Ascending aorta (tissue), 2 donors: ENCODE measurements around the gene GH2. TPM values are rescaled to one million over a fixed set of nuclear protein-coding genes. Genes with fewer than 3 reads are reported as not detected.
A peak's percentile ranks its signal among the peaks of the same experiment; 100 is the strongest.

Experiments used
- DNase-seq, 2 donors: peaks; one replicate each; pipeline ENCODE4 v3.0.0-alpha.2; 2019; ENCODE audit warnings: low spot score in 2 of 2
- H3K27ac ChIP-seq, 2 donors: fragments of 200-600 bp; sonication (generic); one replicate each; pipeline ENCODE4 v1.5.1; 2016 to 2017; ENCODE audit warnings: mild to moderate bottlenecking in 1 of 2
- H3K27me3 ChIP-seq: fragments of 200-600 bp; sonication (generic); one replicate; pipeline ENCODE4 v1.5.1; 2017
- H3K36me3 ChIP-seq, 2 donors: fragments of 200-600 bp; sonication (generic); one replicate each; pipeline ENCODE4 v1.5.1; 2016
- H3K4me1 ChIP-seq, 2 donors: fragments of 200-600 bp; sonication (generic); one replicate each; pipeline ENCODE4 v1.5.1; 2016 to 2017; ENCODE audit warnings: mild to moderate bottlenecking in 1 of 2
- H3K4me3 ChIP-seq, 2 donors: fragments of 200-600 bp; sonication (generic); one replicate each; pipeline ENCODE4 v1.5.1; 2016 to 2017; ENCODE audit warnings: mild to moderate bottlenecking in 1 of 2
- H3K9me3 ChIP-seq, 2 donors: fragments of 200-600 bp; sonication (generic); one replicate each; pipeline ENCODE4 v1.5.1; 2016
- intact Hi-C: fragments of 100-400 bp; cut with DNase I; formaldehyde crosslinking; loops from one replicate; pipeline ENCODE4 v1.15.1; 2023
- total RNA-seq: library from RNA; depleted of rRNA; stranded (reverse); fragments of >200 nt; gene quantifications from one replicate; pipeline ENCODE4 v1.1.0, GENCODE V29; 2016
- TF ChIP-seq, protein P1 (sequence below), 3 experiments: fragments of 200-600 bp in 2 of 3; fragments of 450-650 bp in 1 of 3; sonication (generic) in 2 of 3; IDR thresholded peaks; one replicate each; pipeline ENCODE4 v1.5.1; 2016 to 2019; ENCODE audit warnings: antibody characterized with exemption in 3 of 3, mild to moderate bottlenecking in 1 of 3, moderate library complexity in 1 of 3

The GH2 gene
- total RNA-seq: not detected

DNA sequence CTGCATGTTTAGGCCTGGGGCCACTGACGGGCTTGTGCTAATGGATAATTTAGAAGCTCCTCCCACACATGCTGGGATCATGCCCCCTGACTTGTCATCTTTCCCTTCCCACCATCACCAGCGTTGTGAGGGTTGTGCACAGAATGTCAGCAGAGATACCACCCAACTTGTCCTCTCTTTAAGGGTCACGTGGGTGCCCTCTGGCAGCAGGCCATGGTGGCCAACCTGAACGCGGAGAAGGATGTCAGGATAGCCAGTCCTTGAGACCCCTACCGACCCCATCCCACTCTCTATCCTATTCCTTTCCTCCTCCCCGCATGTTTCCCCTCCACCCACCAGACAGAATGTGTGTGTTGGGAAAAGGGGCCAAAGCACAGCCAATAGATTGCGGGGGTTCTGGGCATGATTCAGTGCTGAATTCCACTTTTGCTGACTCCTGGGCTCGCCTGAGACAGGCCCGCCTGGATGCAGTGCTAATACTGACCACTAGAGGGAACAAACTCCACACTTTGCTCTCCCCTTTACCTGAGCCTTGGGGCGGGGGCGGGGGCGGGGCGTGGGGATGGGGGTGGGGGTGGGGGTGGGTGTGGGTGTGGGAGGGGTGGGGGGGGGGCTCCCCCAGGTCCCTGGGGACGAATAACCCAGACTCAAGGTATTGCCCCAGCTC is at the start of gene GH2:
TSS of gene GH2 (minus strand) at position 10 of the 667 bp plus-strand sequence. CDS start 143 bp downstream, outside the sequence.
- no peaks in the 10 kb centered on the region for H3K36me3 ChIP-seq
- no peak within 1 kb of the TSS for H3K4me3 ChIP-seq
- no peak within 1 kb of the TSS for H3K27ac ChIP-seq
- TF ChIP-seq, protein P1, sequence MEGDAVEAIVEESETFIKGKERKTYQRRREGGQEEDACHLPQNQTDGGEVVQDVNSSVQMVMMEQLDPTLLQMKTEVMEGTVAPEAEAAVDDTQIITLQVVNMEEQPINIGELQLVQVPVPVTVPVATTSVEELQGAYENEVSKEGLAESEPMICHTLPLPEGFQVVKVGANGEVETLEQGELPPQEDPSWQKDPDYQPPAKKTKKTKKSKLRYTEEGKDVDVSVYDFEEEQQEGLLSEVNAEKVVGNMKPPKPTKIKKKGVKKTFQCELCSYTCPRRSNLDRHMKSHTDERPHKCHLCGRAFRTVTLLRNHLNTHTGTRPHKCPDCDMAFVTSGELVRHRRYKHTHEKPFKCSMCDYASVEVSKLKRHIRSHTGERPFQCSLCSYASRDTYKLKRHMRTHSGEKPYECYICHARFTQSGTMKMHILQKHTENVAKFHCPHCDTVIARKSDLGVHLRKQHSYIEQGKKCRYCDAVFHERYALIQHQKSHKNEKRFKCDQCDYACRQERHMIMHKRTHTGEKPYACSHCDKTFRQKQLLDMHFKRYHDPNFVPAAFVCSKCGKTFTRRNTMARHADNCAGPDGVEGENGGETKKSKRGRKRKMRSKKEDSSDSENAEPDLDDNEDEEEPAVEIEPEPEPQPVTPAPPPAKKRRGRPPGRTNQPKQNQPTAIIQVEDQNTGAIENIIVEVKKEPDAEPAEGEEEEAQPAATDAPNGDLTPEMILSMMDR (IDR thresholded peaks at IDR 0.05): peak; percentile 26 to 63 (median 63)
- no peaks in the 10 kb centered on the region for H3K4me1 ChIP-seq
- intact Hi-C loops: no loop called here
- no peaks in the 10 kb centered on the region for H3K9me3 ChIP-seq
- DNase-seq: no peak
- no peaks in the 10 kb centered on the region for H3K27me3 ChIP-seq

DNA sequence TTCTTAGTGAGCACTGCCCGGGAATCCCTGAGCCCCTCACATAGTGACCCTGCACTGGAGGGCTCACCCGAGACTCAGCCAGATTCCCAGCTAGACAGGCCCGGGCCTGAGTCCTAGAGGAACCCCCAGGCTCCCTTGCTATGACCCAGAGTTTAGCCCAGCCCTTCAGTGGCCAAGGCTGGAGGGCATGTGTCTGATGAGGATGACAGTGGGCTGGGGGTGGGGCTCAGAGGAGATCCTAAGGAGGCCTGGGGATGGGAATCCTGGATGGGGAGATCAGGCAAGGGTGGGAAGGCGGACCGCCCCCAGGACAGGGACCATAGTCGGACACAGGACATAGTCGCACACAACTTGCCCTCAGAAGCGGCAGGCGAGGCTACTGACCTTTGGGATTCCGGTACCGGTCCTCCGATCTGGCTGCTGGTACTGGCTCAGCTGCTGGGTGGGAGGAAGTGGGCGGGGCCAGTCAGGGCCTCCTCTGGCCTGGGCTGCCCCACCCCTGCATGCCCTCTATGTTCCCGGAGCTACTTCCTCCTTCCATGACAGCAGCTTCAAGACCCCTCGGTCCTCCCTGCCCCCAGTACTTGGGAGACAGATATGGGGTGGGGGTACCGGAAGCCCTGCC is 49.3 kb upstream of the GH2 start:
- H3K27me3 ChIP-seq: no peaks in the 10 kb centered on the region
- no peaks in the 10 kb centered on the region for H3K4me1 ChIP-seq
- no peak overlapping the region for H3K4me3 ChIP-seq
- H3K36me3 ChIP-seq: no peaks in the 10 kb centered on the region
- no peaks in the 10 kb centered on the region for H3K9me3 ChIP-seq
- intact Hi-C loops: no loop called here
- TF ChIP-seq, protein P1 (IDR thresholded peaks at IDR 0.05): no peak
- DNase-seq: peak; percentile 32 to 79
- peak overlapping the region in 1 of 2 donors; percentile 33 for H3K27ac ChIP-seq

DNA sequence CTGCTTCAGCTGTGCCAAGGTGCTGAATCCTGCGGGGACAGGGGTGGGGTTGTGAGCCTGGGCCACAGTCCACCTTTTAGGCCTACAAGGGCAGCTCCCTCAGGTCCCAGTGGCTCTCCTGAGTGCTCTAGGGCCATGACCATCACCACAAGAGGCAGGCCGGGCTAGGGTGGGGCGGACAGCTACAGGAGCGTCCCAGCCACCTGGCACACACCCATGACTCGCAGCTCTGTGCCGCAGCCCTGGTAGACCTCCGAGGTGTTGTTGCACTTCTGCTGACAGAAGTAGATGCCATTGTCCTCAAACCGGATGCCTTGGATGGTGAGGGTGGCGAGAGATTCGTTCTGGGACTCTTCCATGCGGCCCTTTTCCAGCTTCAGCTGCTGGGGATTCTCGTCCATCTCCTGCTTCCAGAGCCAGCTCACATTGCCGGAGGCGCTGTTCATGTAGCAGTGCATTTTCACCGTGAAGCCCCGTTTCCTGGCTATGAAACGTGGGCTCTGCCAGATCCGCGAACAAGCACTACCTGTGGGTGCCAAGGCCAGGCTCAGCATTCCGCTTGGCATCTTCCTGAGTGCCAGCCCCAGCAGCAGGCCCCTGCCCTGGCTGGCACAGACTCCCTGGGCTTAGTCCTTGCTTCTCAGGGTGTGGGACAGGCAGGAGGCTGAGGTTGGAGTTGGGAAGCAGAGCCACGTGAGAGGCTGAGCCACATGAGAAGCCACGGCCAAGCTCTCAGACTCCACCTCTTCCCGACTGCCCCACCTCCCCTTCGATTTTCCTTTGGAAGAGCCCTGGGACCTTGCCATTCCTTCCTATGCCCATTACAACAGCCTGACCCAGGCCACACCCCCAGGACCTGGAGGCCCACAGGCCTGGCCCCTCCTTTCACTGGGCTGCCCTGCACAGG is 48.4 kb upstream of the GH2 start:
- Histone ChIP-seq H3K27ac (peak overlapping the region in 1 of 2 donors; percentile 4), H3K4me1 (no peaks in the 10 kb centered on the region), H3K4me3 (no peak overlapping the region), H3K9me3 (no peaks in the 10 kb centered on the region), H3K36me3 (no peaks in the 10 kb centered on the region), H3K27me3 (no peaks in the 10 kb centered on the region)
- TF ChIP-seq, protein P1 (IDR thresholded peaks at IDR 0.05): no peak
- intact Hi-C loops: no loop called here
- no peak for DNase-seq

DNA sequence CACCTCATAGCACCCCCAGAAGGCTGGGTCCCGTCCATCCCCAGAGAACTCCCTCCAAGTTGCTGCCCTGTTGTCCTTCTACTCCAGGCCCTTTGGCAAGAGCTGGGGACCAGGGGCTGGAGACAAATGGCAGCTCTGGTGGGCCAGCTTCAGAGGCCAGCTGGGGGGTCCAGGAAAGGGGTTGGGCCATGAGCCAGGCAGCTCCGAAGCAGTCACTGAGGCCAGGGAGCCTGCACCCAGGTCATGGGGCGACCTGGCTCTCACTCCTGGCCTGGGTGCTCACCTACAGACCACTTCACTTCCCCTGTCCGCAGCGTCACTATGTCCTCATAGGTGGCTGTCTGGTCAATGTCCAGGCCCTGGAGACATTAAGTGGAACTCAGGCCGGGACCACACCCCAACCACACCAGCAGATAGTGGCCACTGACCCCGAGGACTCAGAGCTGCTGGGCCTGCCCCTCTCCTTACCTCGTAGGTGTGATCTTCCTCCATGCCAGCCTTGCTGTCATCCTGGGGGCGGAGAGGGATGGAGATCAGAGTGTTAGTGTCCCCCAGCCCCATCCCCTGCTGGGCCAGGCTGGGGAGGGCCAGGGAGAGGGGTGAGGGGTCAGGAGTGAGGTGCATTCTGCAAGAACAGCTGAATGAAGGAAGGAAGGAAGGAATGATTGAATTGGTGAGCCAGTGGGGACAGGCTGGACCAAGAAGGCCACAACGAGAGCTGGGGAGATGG is 47.4 kb upstream of the GH2 start:
- intact Hi-C loops: no loop called here
- H3K27me3 ChIP-seq: no peaks in the 10 kb centered on the region
- no peak overlapping the region for H3K27ac ChIP-seq
- H3K4me1 ChIP-seq: no peaks in the 10 kb centered on the region
- no peak overlapping the region for H3K4me3 ChIP-seq
- no peak for DNase-seq
- TF ChIP-seq, protein P1 (IDR thresholded peaks at IDR 0.05): no peak
- H3K9me3 ChIP-seq: no peaks in the 10 kb centered on the region
- H3K36me3 ChIP-seq: no peaks in the 10 kb centered on the region

DNA sequence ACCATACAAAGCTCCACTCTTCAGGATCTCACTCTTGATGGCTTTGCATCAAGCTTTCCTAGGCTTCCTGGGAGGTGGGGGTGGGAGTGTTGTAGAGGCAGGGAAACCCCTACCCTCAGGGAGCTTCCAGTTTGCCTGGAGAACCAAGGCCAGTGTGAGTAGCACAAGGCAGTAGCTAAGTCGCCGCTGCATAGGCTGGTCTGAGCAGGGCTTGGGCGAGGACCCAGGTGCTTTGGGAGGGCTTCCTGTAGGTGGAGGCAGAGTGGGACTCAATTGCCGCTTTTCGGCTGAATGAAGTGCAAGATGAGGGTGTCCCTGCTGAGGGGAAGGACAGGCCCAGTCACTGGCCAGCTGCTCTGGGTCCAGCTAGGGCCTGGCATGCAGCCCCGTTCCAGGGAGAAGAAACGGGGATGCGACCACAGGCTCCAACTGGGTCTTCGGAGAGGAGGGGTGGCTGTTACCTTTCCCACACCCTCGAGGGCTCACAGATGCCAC is 46.5 kb upstream of the GH2 start:
- Histone ChIP-seq H3K4me3 (no peak overlapping the region), H3K4me1 (no peaks in the 10 kb centered on the region), H3K27me3 (no peaks in the 10 kb centered on the region), H3K36me3 (no peaks in the 10 kb centered on the region), H3K9me3 (no peaks in the 10 kb centered on the region), H3K27ac (no peak overlapping the region)
- TF ChIP-seq, protein P1 (IDR thresholded peaks at IDR 0.05): no peak
- intact Hi-C loops: no loop called here
- no peak for DNase-seq
